HCT116 (cell line): ENCODE measurements around the gene PHOSPHO2. TPM values are rescaled to one million over a fixed set of nuclear protein-coding genes. Genes with fewer than 3 reads are reported as not detected.

ENCODE experiments used
- ATAC-seq: fragments of 200-7000 bp; cut with Tn5 transposase; 2 replicates; pipeline ENCODE4 v1.9.1; 2020; ENCODE audit warnings: mild to moderate bottlenecking, moderate library complexity
- BruUV-seq: library from RNA; stranded (reverse); fragments of 400-500 nt; replicated peaks from 2 replicates; lab custom pipeline; 2021; lab: Mats Ljungman, UMichigan
- CTCF ChIA-PET: fragments of 300-600 bp; sonication (Branson Sonifier 250); formaldehyde crosslinking; loops from one replicate; lab custom pipeline; 2021; ENCODE audit warnings: antibody characterized with exemption; lab: Charles Lee
- POLR2A ChIA-PET: fragments of 300-600, 350-600 bp; sonication (Branson Sonifier 250); formaldehyde crosslinking; loops from one replicate; lab custom pipeline; 2021; ENCODE audit warnings: antibody characterized with exemption; lab: Charles Lee
- RAD21 ChIA-PET, 2 experiments: fragments of 300-600 bp; sonication (Branson Sonifier 250); formaldehyde crosslinking; loops; one replicate each; lab custom pipeline; 2023; ENCODE audit warnings: low total read pairs in 2 of 2; ENCODE audit not compliant: uncharacterized antibody in 2 of 2, unreplicated experiment in 2 of 2, low non-redundant PET in 1 of 2; lab: Charles Lee
- DNase-seq: peaks from one replicate; pipeline ENCODE4 v3.0.0-alpha.2; 2010; ENCODE audit warnings: low read depth, low spot score
- H2AFZ ChIP-seq: fragments of 200-600 bp; shearing (Covaris generic), sonication (generic); 2 replicates; pipeline ENCODE4 v1.6.1; 2017; ENCODE audit warnings: low read depth, mixed run types, mixed read lengths, antibody characterized with exemption, low read length; ENCODE audit not compliant: poor library complexity, severe bottlenecking
- H3K27ac ChIP-seq: 2 replicates; pipeline ENCODE4 v1.5.1; 2012; ENCODE audit warnings: low read depth, low read length
- H3K27me3 ChIP-seq: fragments of 200-600 bp; sonication (generic); 2 replicates; pipeline ENCODE4 v1.6.1; 2016; ENCODE audit warnings: mixed run types, low read length, mixed read lengths; ENCODE audit not compliant: insufficient read depth
- H3K36me3 ChIP-seq, 2 experiments: fragments of 200-500 bp in 1 of 2; fragments of 200-600 bp in 1 of 2; sonication (Bioruptor generic) in 1 of 2; sonication (generic) in 1 of 2; 2 replicates each; pipeline versions ENCODE4 v1.5.1 to v1.6.1; 2014 to 2016; ENCODE audit warnings: low read length in 2 of 2, inconsistent platforms in 1 of 2, mixed read lengths in 1 of 2, mixed run types in 1 of 2; ENCODE audit not compliant: insufficient read depth in 2 of 2, control insufficient read depth in 1 of 2
- H3K4me1 ChIP-seq, 2 experiments: fragments of 200-600 bp in 1 of 2; sonication (generic) in 1 of 2; 2 replicates each; pipeline versions ENCODE4 v1.5.1 to v1.6.1; 2012 to 2017; ENCODE audit warnings: low read length in 2 of 2, inconsistent platforms in 1 of 2, mild to moderate bottlenecking in 1 of 2, mixed read lengths in 1 of 2, mixed run types in 1 of 2, moderate library complexity in 1 of 2; ENCODE audit not compliant: insufficient read depth in 2 of 2, control insufficient read depth in 1 of 2
- H3K4me2 ChIP-seq: fragments of 200-600 bp; sonication (generic); 2 replicates; pipeline ENCODE4 v1.6.1; 2017; ENCODE audit warnings: mixed run types, low read length, mixed read lengths
- H3K4me3 ChIP-seq, 2 experiments: fragments of 200-600 bp in 1 of 2; sonication (generic) in 1 of 2; replicated peaks in 1 of 2; 2 replicates each; pipeline ENCODE4 v1.5.1; 2011 to 2016; ENCODE audit warnings: low read length in 2 of 2, control low read depth in 1 of 2, low read depth in 1 of 2, mild to moderate bottlenecking in 1 of 2, mixed read lengths in 1 of 2, mixed run types in 1 of 2
- H3K79me2 ChIP-seq: fragments of 200-600 bp; sonication (generic); 2 replicates; pipeline ENCODE4 v1.6.1; 2017; ENCODE audit warnings: mild to moderate bottlenecking, mixed run types, low read length, moderate library complexity, mixed read lengths; ENCODE audit not compliant: insufficient read depth
- H3K9ac ChIP-seq: fragments of 200-600 bp; sonication (generic); 2 replicates; pipeline ENCODE4 v1.6.1; 2016; ENCODE audit warnings: low read length, mixed read lengths
- H3K9me2 ChIP-seq: fragments of 200-600 bp; sonication (generic), shearing (Covaris generic); 2 replicates; pipeline ENCODE4 v1.6.1; 2017; ENCODE audit warnings: mixed run types, mild to moderate bottlenecking, moderate library complexity; ENCODE audit not compliant: insufficient read depth
- H3K9me3 ChIP-seq, 2 experiments: fragments of 200-500 bp in 1 of 2; fragments of 200-600 bp in 1 of 2; sonication (Bioruptor generic) in 1 of 2; sonication (generic) in 1 of 2; 2 replicates each; pipeline ENCODE4 v1.6.1; 2014 to 2017; ENCODE audit warnings: low read length in 2 of 2, mixed read lengths in 2 of 2, inconsistent platforms in 1 of 2, low read depth in 1 of 2, mild to moderate bottlenecking in 1 of 2, mixed run types in 1 of 2, moderate library complexity in 1 of 2; ENCODE audit not compliant: control insufficient read depth in 1 of 2, insufficient read depth in 1 of 2
- H4K20me1 ChIP-seq: fragments of 200-600 bp; sonication (generic), shearing (Covaris generic); 2 replicates; pipeline ENCODE4 v1.6.1; 2017; ENCODE audit warnings: mixed run types, mild to moderate bottlenecking, moderate library complexity; ENCODE audit not compliant: insufficient read depth
- ATF3 ChIP-seq: IDR thresholded peaks from 2 replicates; pipeline ENCODE4 v1.6.1; 2012
- CBX3 ChIP-seq: IDR thresholded peaks from 2 replicates; pipeline ENCODE4 v1.6.1; 2012; ENCODE audit warnings: low read depth
- CEBPB ChIP-seq: IDR thresholded peaks from 2 replicates; pipeline ENCODE4 v1.6.1; 2012; ENCODE audit warnings: low read depth
- CTCF ChIP-seq, 3 experiments: fragments of 200-600 bp in 1 of 3; sonication (generic) in 1 of 3; IDR thresholded peaks in 2 of 3; conservative IDR thresholded peaks in 1 of 3; 2 replicates each; pipeline ENCODE4 v1.5.1; 2012 to 2017; ENCODE audit warnings: low read depth in 2 of 3, low read length in 2 of 3, antibody characterized with exemption in 1 of 3, borderline replicate concordance in 1 of 3, control low read depth in 1 of 3, mild to moderate bottlenecking in 1 of 3, mixed read lengths in 1 of 3, mixed run types in 1 of 3, moderate library complexity in 1 of 3; ENCODE audit not compliant: insufficient read depth in 1 of 3
- EGR1 ChIP-seq: IDR thresholded peaks from 2 replicates; pipeline ENCODE4 v1.6.1; 2012; ENCODE audit warnings: low read depth
- ELF1 ChIP-seq: IDR thresholded peaks from 2 replicates; pipeline ENCODE4 v1.6.1; 2012; ENCODE audit warnings: low read depth, borderline replicate concordance
- EZH2 ChIP-seq: fragments of 200-600 bp; sonication (generic); IDR thresholded peaks from 2 replicates; pipeline ENCODE4 v1.6.1; 2017; ENCODE audit warnings: antibody characterized with exemption, mixed run types
- EZH2phosphoT487 ChIP-seq: fragments of 200-600 bp; IDR thresholded peaks from 2 replicates; pipeline ENCODE4 v1.6.1; 2018; ENCODE audit warnings: antibody characterized with exemption, borderline replicate concordance
- JUND ChIP-seq: IDR thresholded peaks from 2 replicates; pipeline ENCODE4 v1.6.1; 2012
- MAX ChIP-seq: IDR thresholded peaks from 2 replicates; pipeline ENCODE4 v1.6.1; 2012
- POLR2AphosphoS5 ChIP-seq: IDR thresholded peaks from 2 replicates; pipeline ENCODE4 v1.6.1; 2011; ENCODE audit warnings: mild to moderate bottlenecking, low read depth, low read length, moderate library complexity
- SP1 ChIP-seq: IDR thresholded peaks from 2 replicates; pipeline ENCODE4 v1.6.1; 2012; ENCODE audit warnings: low read depth
- SRF ChIP-seq: IDR thresholded peaks from 2 replicates; pipeline ENCODE4 v1.6.1; 2012; ENCODE audit warnings: low read depth
- TCF7L2 ChIP-seq: IDR thresholded peaks from 2 replicates; pipeline ENCODE4 v1.7.0; 2011; ENCODE audit warnings: borderline replicate concordance, inconsistent platforms; ENCODE audit not compliant: insufficient read depth, insufficient read length; ENCODE audit errors: extremely low read depth
- ZBTB33 ChIP-seq: IDR thresholded peaks from 2 replicates; pipeline ENCODE4 v1.6.1; 2011; ENCODE audit warnings: mild to moderate bottlenecking, low read length, moderate library complexity; ENCODE audit not compliant: insufficient replicate concordance; ENCODE audit errors: extremely low read depth
- ZFX ChIP-seq: fragments of 450-650 bp; IDR thresholded peaks from 2 replicates; pipeline ENCODE4 v1.6.1; 2017
- ZNF274 ChIP-seq: fragments of 200-500 bp; sonication (Bioruptor generic); IDR thresholded peaks from 2 replicates; pipeline ENCODE4 v1.6.1; 2014; ENCODE audit warnings: mild to moderate bottlenecking, low read depth, low read length, inconsistent platforms
- intact Hi-C: fragments of 100-400 bp; cut with micrococcal nuclease; formaldehyde crosslinking; loops from 2 replicates; pipeline ENCODE4 v1.10.0; 2022
- total RNA-seq: library from RNA; stranded (reverse); gene quantifications from one replicate; pipeline ENCODE4 v1.2.1, GENCODE V29; 2021; ENCODE audit not compliant: unreplicated experiment

PHOSPHO2 gene
- total RNA-seq, 1 experiment from 2014 or later: 2.8 TPM

- peaks cover 0 to 7% of the 10 kb centered on the region in 2 experiments; a peak in 1 of 4 replicates for H3K4me1 ChIP-seq
- H3K9me2 ChIP-seq: no peaks in the 10 kb centered on the region
- RAD21 ChIA-PET: no interaction called here
- H4K20me1 ChIP-seq: no peaks in the 10 kb centered on the region
- BruUV-seq: no TSS peak
- H3K36me3 ChIP-seq: no peaks in the 10 kb centered on the region
- POLR2A ChIA-PET: no interaction called here
- H3K79me2 ChIP-seq: no peaks in the 10 kb centered on the region
- CTCF ChIA-PET: no interaction called here
- H3K4me3 ChIP-seq: no peak overlapping the region
- TF ChIP-seq CEBPB: no peak
- TF ChIP-seq MAX: no peak
- TF ChIP-seq JUND: no peak
- no peak overlapping the region for H3K27ac ChIP-seq
- ATAC-seq (no peak), DNase-seq (no peak)
- intact Hi-C loops: no loop called here
- H3K4me2 ChIP-seq: no peak overlapping the region
- no peaks in the 10 kb centered on the region for H3K27me3 ChIP-seq
- H3K9me3 ChIP-seq: no peaks in the 10 kb centered on the region
- no peak overlapping the region for H3K9ac ChIP-seq
- H2AFZ ChIP-seq: no peak overlapping the region
Measured at GRCh38 chr2:169649278-169649677, 45.0 kb upstream of the PHOSPHO2 start.

- no peak overlapping the region for H3K9ac ChIP-seq
- no peaks in the 10 kb centered on the region for H3K9me3 ChIP-seq
- no peak overlapping the region for H3K4me2 ChIP-seq
- no peaks in the 10 kb centered on the region for H3K36me3 ChIP-seq
- no TSS peak for BruUV-seq
- peak overlapping the region; percentile 0 for H2AFZ ChIP-seq
- ChIA-PET CTCF (no interaction called here), POLR2A (no interaction called here), RAD21 (no interaction called here)
- no peaks in the 10 kb centered on the region for H3K79me2 ChIP-seq
- DNase-seq (no peak), ATAC-seq (no peak)
- H3K4me3 ChIP-seq: no peak overlapping the region
- no peaks in the 10 kb centered on the region for H4K20me1 ChIP-seq
- H3K4me1 ChIP-seq: peaks cover 0 to 7% of the 10 kb centered on the region in 2 experiments; a peak in 1 of 4 replicates
- no peaks in the 10 kb centered on the region for H3K9me2 ChIP-seq
- no peaks in the 10 kb centered on the region for H3K27me3 ChIP-seq
- intact Hi-C loops: no loop called here
- no peak overlapping the region for H3K27ac ChIP-seq
- TF ChIP-seq SP1 (no peak), EGR1 (no peak), ZNF274 (no peak), MAX (no peak), EZH2 (no peak), CEBPB (no peak), TCF7L2 (no peak), CTCF (IDR thresholded peaks at IDR 0.05 in 2 of 3, conservative IDR thresholded peaks at IDR 0.05 in 1 of 3; ENCODE audit: borderline replicate concordance in 1 of 3, insufficient read depth in 1 of 3, low read depth in 2 of 3, low read length in 2 of 3) (no peak), ZBTB33 (no peak), ELF1 (no peak), SRF (no peak), EZH2phosphoT487 (no peak), ATF3 (no peak), POLR2AphosphoS5 (no peak), ZFX (no peak), CBX3 (no peak)
Measured at GRCh38 chr2:169653636-169654035, 40.6 kb upstream of the PHOSPHO2 start.
